NCI-H1105 treated with DMSO at 0.1 percent for 48 hours (cell line): ENCODE data around the gene TIGD4.

Source experiments
- DNase-seq: peaks from one replicate; lab custom pipeline; 2025; lab: John Stamatoyannopoulos, UW

Gene TIGD4

DNA sequence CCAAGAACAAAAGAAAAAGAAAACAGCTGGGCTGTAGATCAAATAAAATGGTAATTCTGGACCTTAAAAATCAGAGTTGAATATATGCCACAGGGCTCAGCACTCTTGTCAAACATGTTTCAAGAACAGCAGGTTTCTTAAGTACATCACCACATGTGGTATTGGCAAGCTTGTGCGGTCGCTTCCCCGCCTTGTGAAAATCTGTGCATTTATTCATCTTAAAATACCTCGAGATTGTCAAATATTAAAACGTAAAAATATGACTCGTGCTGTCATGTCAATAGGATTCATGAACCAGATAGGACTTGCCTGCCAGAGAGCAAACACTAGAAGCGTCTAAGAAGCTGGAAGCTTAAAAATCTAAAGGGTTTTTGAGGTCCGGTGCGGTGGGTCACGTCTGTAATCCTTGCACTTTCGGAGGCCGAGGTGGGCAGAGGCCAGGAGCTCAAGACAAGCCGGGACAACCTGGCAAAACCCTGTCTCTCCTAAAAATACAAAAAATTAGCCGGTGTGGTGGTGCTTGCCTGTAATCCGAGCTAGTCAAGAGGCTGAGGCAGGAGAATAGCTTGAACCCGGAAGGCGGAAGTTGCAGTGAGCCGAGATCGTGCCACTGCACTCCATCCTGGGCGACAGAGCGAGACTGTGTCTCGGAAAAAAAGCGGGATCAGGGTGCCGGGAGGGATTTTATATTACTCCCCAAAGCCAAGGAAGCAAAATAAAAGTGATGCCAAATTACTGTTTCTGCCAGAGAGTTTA, 59.6 kb downstream of the TIGD4 start:
- DNase-seq, result no peak
